Measurements from ENCODE around the gene TRPV6.

- TF ChIP-seq RARB (CRISPR knock-in tag; IDR thresholded peaks at IDR 0.05) = no peak
- no peak for TF ChIP-seq PATZ1 (CRISPR knock-in tag; IDR thresholded peaks at IDR 0.05; ENCODE audit: borderline replicate concordance)
- TF ChIP-seq ZFP3 (CRISPR knock-in tag; IDR thresholded peaks at IDR 0.05) = no peak
- no peak for TF ChIP-seq CREB5 (CRISPR knock-in tag; IDR thresholded peaks at IDR 0.05; ENCODE audit: low read depth)
- TF ChIP-seq ZFP30 (CRISPR knock-in tag; IDR thresholded peaks at IDR 0.05) = no peak
- no peak for TF ChIP-seq CSDC2 (CRISPR knock-in tag; IDR thresholded peaks at IDR 0.05)
- TF ChIP-seq TCF4 (CRISPR knock-in tag; IDR thresholded peaks at IDR 0.05; ENCODE audit: borderline replicate concordance) = no peak
- TF ChIP-seq BACH2 (CRISPR knock-in tag; IDR thresholded peaks at IDR 0.05; ENCODE audit: borderline replicate concordance) = no peak
- no peak for TF ChIP-seq ISL1 (CRISPR knock-in tag; IDR thresholded peaks at IDR 0.05)
- TF ChIP-seq TOX (CRISPR knock-in tag; IDR thresholded peaks at IDR 0.05; ENCODE audit: borderline replicate concordance) = no peak
- no peak for TF ChIP-seq OSR1 (CRISPR knock-in tag; IDR thresholded peaks at IDR 0.05)
- no peak for TF ChIP-seq SNAI2 (CRISPR knock-in tag; IDR thresholded peaks at IDR 0.05)
- no peak for TF ChIP-seq PPARA (CRISPR knock-in tag; IDR thresholded peaks at IDR 0.05; ENCODE audit: borderline replicate concordance)
- no peak for TF ChIP-seq ARNTL (CRISPR knock-in tag; IDR thresholded peaks at IDR 0.05; ENCODE audit: borderline replicate concordance, low read depth)
These were observed 1.3 kb upstream of the TRPV6 start for GRCh38 chr7:142886866-142887265.

All from SK-N-SH treated with all-trans-retinoic acid at 6 μM for 48 hours (cell line).